Calu3 (cell line): ENCODE data around the gene PSMD8. TPM values are rescaled to one million over a fixed set of nuclear protein-coding genes. Genes with fewer than 3 reads are reported as not detected.

ENCODE experiments used
- Bru-seq: library from RNA; stranded (reverse); fragments of 400-500 nt; gene quantifications from one replicate; lab custom pipeline; 2021; lab: Mats Ljungman, UMichigan
- BruChase-seq, 2 experiments: library from RNA; stranded (reverse); fragments of 400-500 nt; gene quantifications; one replicate each; lab custom pipeline; 2021; lab: Mats Ljungman, UMichigan
- BruUV-seq: library from RNA; stranded (reverse); fragments of 400-500 nt; replicated peaks from 2 replicates; lab custom pipeline; 2021; lab: Mats Ljungman, UMichigan
- CTCF ChIA-PET: fragments of 300-600 bp; sonication (Branson Sonifier 250); formaldehyde crosslinking; loops from one replicate; lab custom pipeline; 2022; ENCODE audit warnings: antibody characterized with exemption; lab: Charles Lee
- DNase-seq: peaks from one replicate; pipeline ENCODE4 v3.0.0; 2022
- H3K27ac Mint-ChIP-seq: one replicate; pipeline ENCODE4 v1.8.0; 2022; ENCODE audit warnings: mixed read lengths; ENCODE audit not compliant: unreplicated experiment
- H3K27me3 Mint-ChIP-seq: one replicate; pipeline ENCODE4 v1.8.0; 2022; ENCODE audit warnings: mixed read lengths; ENCODE audit not compliant: unreplicated experiment
- H3K36me3 Mint-ChIP-seq: one replicate; pipeline ENCODE4 v1.8.0; 2022; ENCODE audit warnings: mild to moderate bottlenecking, moderate library complexity, mixed read lengths; ENCODE audit not compliant: insufficient read depth, unreplicated experiment
- H3K4me1 Mint-ChIP-seq: one replicate; pipeline ENCODE4 v1.8.0; 2022; ENCODE audit warnings: mild to moderate bottlenecking, low read depth, mixed read lengths; ENCODE audit not compliant: unreplicated experiment
- H3K4me3 Mint-ChIP-seq: one replicate; pipeline ENCODE4 v1.8.0; 2022; ENCODE audit warnings: mild to moderate bottlenecking, low read depth, moderate library complexity, mixed read lengths; ENCODE audit not compliant: unreplicated experiment
- H3K9me3 Mint-ChIP-seq: one replicate; pipeline ENCODE4 v1.8.0; 2022; ENCODE audit warnings: low read depth, mixed read lengths; ENCODE audit not compliant: unreplicated experiment
- CTCF ChIP-seq: fragments of 200-600 bp; IDR thresholded peaks from one replicate; pipeline ENCODE4 v1.8.0; 2022; ENCODE audit warnings: antibody characterized with exemption; ENCODE audit not compliant: unreplicated experiment
- intact Hi-C: fragments of 100-400 bp; cut with micrococcal nuclease; formaldehyde crosslinking; loops from one replicate; pipeline ENCODE4 v1.10.0; 2022; ENCODE audit not compliant: unreplicated experiment
- long read RNA-seq: library from polyadenylated mRNA; stranded (forward); transcript quantifications from one replicate; pipeline ENCODE4 v2.0.0, GENCODE V29; 2022
- total RNA-seq: library from RNA; stranded (reverse); gene quantifications from 2 replicates; pipeline ENCODE4 v1.2.3, GENCODE V29; 2022

PSMD8 gene
- 226 and 233 TPM in 2 replicates for total RNA-seq
- percentile 75 among the genes with signal in this experiment for Bru-seq, nascent RNA
- percentile 92 among the genes with signal in this experiment for BruChase-seq, experiment 1, labeled RNA remaining after a 6-hour chase
- percentile 83 among the genes with signal in this experiment for BruChase-seq, experiment 2, labeled RNA remaining after a 2-hour chase
- long read RNA-seq, transcript PSMD8-208 (6 exons, 771 nt) = minor isoform, 12 of 598 reads
- long read RNA-seq, transcript PSMD8-201 (7 exons, 1,553 nt) = major isoform, 554 of 598 reads
- long read RNA-seq, partial matches to known transcripts = 10 of 598 reads
- long read RNA-seq, other reads (novel, unspliced or antisense) = 20 of 598 reads

- Mint-ChIP-seq H3K27me3 (peaks cover 27% of the 10 kb centered on the region), H3K4me1 (peaks cover 22% of the 10 kb centered on the region), H3K4me3 (peak within 1 kb of the TSS; percentile 97), H3K36me3 (peaks cover 47% of the 10 kb centered on the region), H3K27ac (peak within 1 kb of the TSS; percentile 97), H3K9me3 (no peaks in the 10 kb centered on the region)
- BruUV-seq = no TSS peak
- DNase-seq = peak; percentile 99
- peak; percentile 16 for TF ChIP-seq CTCF
- CTCF ChIA-PET = interaction anchor here (0.8 to 2.5 kb wide), 11 partner anchors 10 to 232 kb away, joined by 3 to 26 read pairs (median 5); partner anchors contain the start of genes CATSPERG, FAM98C, GGN and SPINT2
- intact Hi-C loops = loop anchor here (1.0 kb wide), 1 partner anchor 39 kb away; the partner anchor contains the start of gene CATSPERG
These were observed at the start of gene PSMD8 for GRCh38 chr19:38374332-38375097. PSMD8 (plus strand) TSS chr19:38374571; CDS start chr19:38374602, 31 bp downstream.

- intact Hi-C loops = no loop called here
- H3K36me3 Mint-ChIP-seq = peaks cover 4% of the 10 kb centered on the region
- no peak overlapping the region for H3K27ac Mint-ChIP-seq
- no peak for TF ChIP-seq CTCF
- no peak for DNase-seq
- no peaks in the 10 kb centered on the region for H3K4me1 Mint-ChIP-seq
- CTCF ChIA-PET = no interaction called here
- BruUV-seq = no TSS peak
- H3K4me3 Mint-ChIP-seq = no peak overlapping the region
- H3K27me3 Mint-ChIP-seq = peaks cover 2% of the 10 kb centered on the region
- no peaks in the 10 kb centered on the region for H3K9me3 Mint-ChIP-seq
These were observed 47.8 kb upstream of the PSMD8 start for GRCh38 chr19:38326591-38326990.

GRCh38 chr19:38329651-38330050, 44.7 kb upstream of the PSMD8 start:
- Mint-ChIP-seq H3K9me3 (no peaks in the 10 kb centered on the region), H3K4me1 (no peaks in the 10 kb centered on the region), H3K36me3 (peaks cover 4% of the 10 kb centered on the region), H3K27ac (no peak overlapping the region), H3K4me3 (no peak overlapping the region), H3K27me3 (no peaks in the 10 kb centered on the region)
- no peak for DNase-seq
- intact Hi-C loops = loop anchor here (5.0 kb wide), 1 partner anchor 432 kb away; no protein-coding TSS in a partner anchor
- no TSS peak for BruUV-seq
- CTCF ChIA-PET = no interaction called here
- no peak for TF ChIP-seq CTCF

GRCh38 chr19:38331728-38332127, 42.6 kb upstream of the PSMD8 start:
- H3K9me3 Mint-ChIP-seq = no peaks in the 10 kb centered on the region
- BruUV-seq = no TSS peak
- H3K27ac Mint-ChIP-seq = no peak overlapping the region
- H3K4me3 Mint-ChIP-seq = no peak overlapping the region
- no peak for TF ChIP-seq CTCF
- CTCF ChIA-PET = interaction anchor here (1.3 kb wide), 1 partner anchor 88 kb away, joined by 5 read pairs; no protein-coding TSS in a partner anchor
- intact Hi-C loops = loop anchor here (5.0 kb wide), 1 partner anchor 434 kb away; no protein-coding TSS in a partner anchor
- no peaks in the 10 kb centered on the region for H3K27me3 Mint-ChIP-seq
- H3K36me3 Mint-ChIP-seq = peaks cover 19% of the 10 kb centered on the region
- DNase-seq = no peak
- H3K4me1 Mint-ChIP-seq = peaks cover 3% of the 10 kb centered on the region
